Epithelial cell of umbilical artery (primary cell): ENCODE measurements around the gene VPS51. TPM values are rescaled to one million over a fixed set of nuclear protein-coding genes. Genes with fewer than 3 reads are reported as not detected.

Experiments used
- total RNA-seq: library from RNA; depleted of rRNA; stranded (reverse); fragments of >200 nt; gene quantifications from 2 replicates; pipeline ENCODE4 v1.2.3, GENCODE V29; 2014

The VPS51 gene
- 182 and 195 TPM in 2 replicates for total RNA-seq

GRCh38 chr11:65095974-65096806 lies at the start of gene VPS51:
TSS of gene VPS51 (plus strand) at chr11:65096214. CDS start at chr11:65096251, 37 bp downstream.

DNA sequence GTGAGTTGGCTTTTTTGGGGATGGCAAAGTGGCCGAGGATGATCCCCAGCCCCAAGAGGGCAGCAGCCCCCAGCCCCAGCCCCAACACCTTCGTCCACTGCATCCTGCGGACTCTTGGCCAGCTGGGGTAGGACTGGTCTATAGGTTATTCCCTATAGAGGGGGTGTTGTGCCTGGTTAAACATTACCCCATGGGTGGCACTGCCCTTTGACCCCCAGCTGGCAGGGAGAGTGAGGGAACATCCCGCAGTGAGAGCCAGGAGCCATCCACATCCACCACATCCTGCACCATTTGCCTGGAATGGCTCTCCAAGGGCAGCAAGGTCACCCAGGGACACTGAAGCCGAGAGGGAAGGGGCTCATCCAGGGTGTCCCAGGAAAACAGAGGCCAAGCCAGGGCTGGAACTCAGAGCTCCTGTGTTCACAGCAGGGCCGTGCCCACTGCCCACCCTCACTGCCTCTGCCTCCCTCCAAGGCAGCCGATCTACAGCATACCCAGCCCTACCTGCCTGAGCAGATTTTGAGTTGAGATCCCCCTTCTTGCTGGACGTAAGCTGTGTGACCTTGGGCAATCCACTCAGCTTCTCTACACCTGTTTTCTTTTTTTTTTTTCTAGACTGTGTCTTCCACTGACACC lies 37.5 kb upstream of the VPS51 start, which contains the start of gene NAALADL1:
Gene NAALADL1, minus strand, starts transcription at position 135 of the 636 bp plus-strand sequence. Its CDS starts 32 bp downstream, at position 103.

GRCh38 chr11:65083834-65084597 lies 12.0 kb upstream of the VPS51 start, which contains the start of the genes CDCA5 and ZFPL1:
TSS of gene CDCA5 (minus strand) at chr11:65084040. CDS start at chr11:65083978, 62 bp downstream.
TSS of gene ZFPL1 (plus strand) at chr11:65084222. CDS start at chr11:65084699, 477 bp downstream.

DNA sequence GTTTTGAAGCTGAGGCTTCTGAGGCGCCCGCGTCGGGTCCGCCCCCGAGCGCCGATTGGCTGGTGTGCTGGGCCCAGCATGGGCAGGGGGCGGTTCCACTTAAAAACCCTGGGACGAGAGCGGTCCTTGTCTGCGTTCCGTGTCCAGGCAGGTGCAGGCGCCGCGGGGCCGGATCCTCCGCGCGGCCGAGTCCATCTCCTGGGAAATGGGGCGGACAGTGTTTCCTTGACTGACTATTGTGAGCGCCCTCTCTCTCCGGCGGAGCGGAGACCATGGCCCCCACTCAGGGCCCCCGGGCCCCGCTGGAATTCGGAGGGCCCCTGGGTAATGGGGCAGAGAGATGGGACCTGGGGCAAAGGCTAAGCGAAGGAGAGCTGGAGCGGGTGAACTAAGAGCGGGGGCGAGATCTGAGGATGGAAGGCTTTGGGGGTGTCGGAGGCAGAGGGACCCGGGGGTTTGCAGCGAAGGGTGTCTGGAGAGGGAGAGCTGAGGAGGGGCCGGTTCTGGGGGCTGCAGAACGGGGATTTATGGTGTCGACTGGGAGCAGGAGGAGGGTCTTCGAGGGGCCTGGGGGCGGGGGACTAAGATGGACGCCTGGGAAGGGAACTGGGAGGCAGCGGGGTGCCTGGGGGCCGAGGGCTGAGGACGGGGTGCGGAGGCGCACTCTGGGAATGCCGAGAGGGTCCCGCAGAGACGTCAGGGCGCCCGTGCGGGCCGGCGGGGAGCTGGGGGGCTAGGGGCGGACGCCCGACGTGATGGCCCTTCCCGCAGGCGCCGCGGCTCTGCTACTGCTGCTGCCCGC lies 15.9 kb downstream of the VPS51 start, which contains the start of gene TM7SF2:
Gene TM7SF2, plus strand, starts transcription at position 129 of the 802 bp plus-strand sequence. Its CDS starts 144 bp downstream, at position 273.

GRCh38 chr11:65117206-65118096 lies 21.4 kb downstream of the VPS51 start, which contains the start of gene ZNHIT2:
TSS of gene ZNHIT2 (minus strand) at chr11:65117701. CDS start at chr11:65117653, 48 bp downstream.

GRCh38 chr11:65121865-65122696 lies 26.1 kb downstream of the VPS51 start, which contains the start of the genes FAU and MRPL49:
TSS of gene FAU (minus strand) at chr11:65122134. CDS start at chr11:65121813, 321 bp downstream.
TSS of gene MRPL49 (plus strand) at chr11:65122321. CDS start at chr11:65122347, 26 bp downstream.

DNA sequence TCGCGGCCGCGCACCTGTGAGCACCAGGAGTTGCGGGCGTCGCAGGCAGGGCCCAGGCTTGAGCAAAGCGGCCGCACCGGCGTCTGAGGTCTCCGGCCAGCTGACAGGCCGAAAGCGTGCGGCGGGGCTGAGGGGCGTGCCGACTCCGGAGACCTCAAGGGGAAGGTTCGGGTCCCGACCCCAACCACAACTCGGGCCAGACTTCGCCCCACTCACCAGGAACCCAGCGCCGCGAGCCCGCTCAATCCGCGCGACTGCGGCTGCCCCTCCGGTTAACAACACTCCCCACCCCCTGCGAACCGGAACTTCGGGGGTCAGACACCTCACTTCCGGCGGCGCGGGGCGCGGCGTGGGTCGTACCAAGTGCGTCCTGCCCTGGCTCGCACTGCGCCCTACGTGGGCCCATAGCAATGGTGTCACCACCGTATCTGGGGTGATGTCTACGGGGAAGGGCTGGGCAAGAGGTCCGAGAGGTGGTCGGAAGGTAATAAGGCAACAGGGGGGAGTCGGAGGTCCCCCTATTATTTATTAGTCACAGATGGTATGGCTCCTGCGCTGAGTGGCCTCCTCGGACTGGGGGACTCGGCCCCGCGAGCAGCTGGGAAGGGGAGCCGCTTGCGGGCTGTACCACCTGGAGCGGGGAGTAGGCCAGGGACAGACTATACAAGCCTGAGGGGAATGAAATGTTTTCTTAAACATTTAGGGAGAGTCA lies 38.4 kb downstream of the VPS51 start, which contains the start of gene SYVN1:
Gene SYVN1, minus strand, starts transcription at position 280 of the 712 bp plus-strand sequence. CDS start 918 bp downstream, outside the sequence.

Other genes starting within 250 kb of the VPS51 start
- 62.9 and 73.1 TPM in 2 replicates for gene EHD1, start 217.6 kb upstream of the VPS51 start, total RNA-seq
- 7.5 and 11.7 TPM in 2 replicates for gene ATG2A, start 179.0 kb upstream of the VPS51 start, total RNA-seq
- 7.8 and 7.9 TPM in 2 replicates for gene PPP2R5B, start 171.5 kb upstream of the VPS51 start, total RNA-seq
- gene GPHA2, start 160.3 kb upstream of the VPS51 start, total RNA-seq: not detected in 2 replicates
- gene MAJIN, start 124.1 kb upstream of the VPS51 start, total RNA-seq: not detected in 2 replicates
- 0.65 and 12.3 TPM in 2 replicates for gene BATF2, start 99.2 kb upstream of the VPS51 start, total RNA-seq
- 113 and 137 TPM in 2 replicates for gene ARL2, start 82.1 kb upstream of the VPS51 start, total RNA-seq
- gene SNX15, start 68.8 kb upstream of the VPS51 start, total RNA-seq: 8.1 and 8.5 TPM in 2 replicates
- 9.4 and 13.7 TPM in 2 replicates for gene SAC3D1, start 55.0 kb upstream of the VPS51 start, total RNA-seq
- 5.5 and 9.7 TPM in 2 replicates for gene NAALADL1, start 37.7 kb upstream of the VPS51 start, total RNA-seq
- gene CDCA5, start 12.2 kb upstream of the VPS51 start, total RNA-seq: 7.1 and 11.4 TPM in 2 replicates
- 33.5 and 34.7 TPM in 2 replicates for gene ZFPL1, start 12.0 kb upstream of the VPS51 start, total RNA-seq
- 15.6 and 24.9 TPM in 2 replicates for gene TM7SF2, start 15.7 kb downstream of the VPS51 start, total RNA-seq
- gene ZNHIT2, start 21.5 kb downstream of the VPS51 start, total RNA-seq: 9.0 and 10.1 TPM in 2 replicates
- 318 and 429 TPM in 2 replicates for gene FAU, start 25.9 kb downstream of the VPS51 start, total RNA-seq
- gene MRPL49, start 26.1 kb downstream of the VPS51 start, total RNA-seq: 27.6 and 32.4 TPM in 2 replicates
- 10.7 and 12.0 TPM in 2 replicates for gene SYVN1, start 38.3 kb downstream of the VPS51 start, total RNA-seq
- not detected in 2 replicates for gene SPDYC, start 74.0 kb downstream of the VPS51 start, total RNA-seq
- gene CAPN1, start 85.7 kb downstream of the VPS51 start, total RNA-seq: 63.3 and 157 TPM in 2 replicates
- 7.6 and 7.8 TPM in 2 replicates for gene POLA2, start 165.7 kb downstream of the VPS51 start, total RNA-seq
- 14.7 and 20.8 TPM in 2 replicates for gene CDC42EP2, start 218.7 kb downstream of the VPS51 start, total RNA-seq
- gene DPF2, start 237.6 kb downstream of the VPS51 start, total RNA-seq: 26.7 and 31.5 TPM in 2 replicates